Endothelial cell of umbilical vein (primary cell): Measurements from ENCODE around the gene RIF1.

ENCODE experiments used
- EZH2 ChIP-seq: IDR thresholded peaks from 2 replicates; pipeline ENCODE4 v1.6.1; 2012; ENCODE audit warnings: borderline replicate concordance, low read depth, mild to moderate bottlenecking, moderate library complexity, low read length, inconsistent platforms; ENCODE audit not compliant: severe bottlenecking
- POLR2A ChIP-seq: IDR thresholded peaks from 2 replicates; pipeline ENCODE4 v1.6.1; 2012; ENCODE audit warnings: low read depth, mild to moderate bottlenecking, control low read depth, low read length
- TF ChIP-seq, protein P1 (sequence below), 2 donors: IDR thresholded peaks; 1 replicate in 1 of 2; 2 replicates in 1 of 2; pipeline ENCODE4 v1.5.1; 2011; ENCODE audit warnings: low read length in 2 of 2, mild to moderate bottlenecking in 2 of 2, moderate library complexity in 2 of 2, control low read depth in 1 of 2, inconsistent platforms in 1 of 2, low read depth in 1 of 2; ENCODE audit not compliant: insufficient read depth in 1 of 2; ENCODE audit errors: extremely low read depth in 1 of 2

- TF ChIP-seq, protein P1, sequence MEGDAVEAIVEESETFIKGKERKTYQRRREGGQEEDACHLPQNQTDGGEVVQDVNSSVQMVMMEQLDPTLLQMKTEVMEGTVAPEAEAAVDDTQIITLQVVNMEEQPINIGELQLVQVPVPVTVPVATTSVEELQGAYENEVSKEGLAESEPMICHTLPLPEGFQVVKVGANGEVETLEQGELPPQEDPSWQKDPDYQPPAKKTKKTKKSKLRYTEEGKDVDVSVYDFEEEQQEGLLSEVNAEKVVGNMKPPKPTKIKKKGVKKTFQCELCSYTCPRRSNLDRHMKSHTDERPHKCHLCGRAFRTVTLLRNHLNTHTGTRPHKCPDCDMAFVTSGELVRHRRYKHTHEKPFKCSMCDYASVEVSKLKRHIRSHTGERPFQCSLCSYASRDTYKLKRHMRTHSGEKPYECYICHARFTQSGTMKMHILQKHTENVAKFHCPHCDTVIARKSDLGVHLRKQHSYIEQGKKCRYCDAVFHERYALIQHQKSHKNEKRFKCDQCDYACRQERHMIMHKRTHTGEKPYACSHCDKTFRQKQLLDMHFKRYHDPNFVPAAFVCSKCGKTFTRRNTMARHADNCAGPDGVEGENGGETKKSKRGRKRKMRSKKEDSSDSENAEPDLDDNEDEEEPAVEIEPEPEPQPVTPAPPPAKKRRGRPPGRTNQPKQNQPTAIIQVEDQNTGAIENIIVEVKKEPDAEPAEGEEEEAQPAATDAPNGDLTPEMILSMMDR (IDR thresholded peaks at IDR 0.05; ENCODE audit: extremely low read depth in 1 of 2, insufficient read depth in 1 of 2, low read depth in 1 of 2, low read length in 2 of 2), result no peak
- TF ChIP-seq EZH2 (no peak), POLR2A (no peak)
Observed at GRCh38 chr2:151508519-151508918, 98.8 kb downstream of the RIF1 start.
